ENCODE measurements around the gene CCDC122.

The CCDC122 gene

GRCh38 chr13:43878892-43879754 lies at the start of gene CCDC122:
TSS of gene CCDC122 (minus strand) at chr13:43879740. CDS start at chr13:43869376, 10,364 bp downstream.
- TF ChIP-seq, protein P1, sequence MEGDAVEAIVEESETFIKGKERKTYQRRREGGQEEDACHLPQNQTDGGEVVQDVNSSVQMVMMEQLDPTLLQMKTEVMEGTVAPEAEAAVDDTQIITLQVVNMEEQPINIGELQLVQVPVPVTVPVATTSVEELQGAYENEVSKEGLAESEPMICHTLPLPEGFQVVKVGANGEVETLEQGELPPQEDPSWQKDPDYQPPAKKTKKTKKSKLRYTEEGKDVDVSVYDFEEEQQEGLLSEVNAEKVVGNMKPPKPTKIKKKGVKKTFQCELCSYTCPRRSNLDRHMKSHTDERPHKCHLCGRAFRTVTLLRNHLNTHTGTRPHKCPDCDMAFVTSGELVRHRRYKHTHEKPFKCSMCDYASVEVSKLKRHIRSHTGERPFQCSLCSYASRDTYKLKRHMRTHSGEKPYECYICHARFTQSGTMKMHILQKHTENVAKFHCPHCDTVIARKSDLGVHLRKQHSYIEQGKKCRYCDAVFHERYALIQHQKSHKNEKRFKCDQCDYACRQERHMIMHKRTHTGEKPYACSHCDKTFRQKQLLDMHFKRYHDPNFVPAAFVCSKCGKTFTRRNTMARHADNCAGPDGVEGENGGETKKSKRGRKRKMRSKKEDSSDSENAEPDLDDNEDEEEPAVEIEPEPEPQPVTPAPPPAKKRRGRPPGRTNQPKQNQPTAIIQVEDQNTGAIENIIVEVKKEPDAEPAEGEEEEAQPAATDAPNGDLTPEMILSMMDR (IDR thresholded peaks at IDR 0.05; ENCODE audit: low read depth, low read length) = no peak

GRCh38 chr13:43924549-43925245 lies 45.2 kb upstream of the CCDC122 start:
- TF ChIP-seq, protein P1 (IDR thresholded peaks at IDR 0.05; ENCODE audit: low read depth, low read length) = no peak
- DNase-seq (ENCODE audit: extremely low read depth, low read depth) = no peak

More at GRCh38 chr13:43878892-43879754, at the start of gene CCDC122:
- peak; percentile 58 for DNase-seq (ENCODE audit: extremely low read depth, low read depth)

DNA sequence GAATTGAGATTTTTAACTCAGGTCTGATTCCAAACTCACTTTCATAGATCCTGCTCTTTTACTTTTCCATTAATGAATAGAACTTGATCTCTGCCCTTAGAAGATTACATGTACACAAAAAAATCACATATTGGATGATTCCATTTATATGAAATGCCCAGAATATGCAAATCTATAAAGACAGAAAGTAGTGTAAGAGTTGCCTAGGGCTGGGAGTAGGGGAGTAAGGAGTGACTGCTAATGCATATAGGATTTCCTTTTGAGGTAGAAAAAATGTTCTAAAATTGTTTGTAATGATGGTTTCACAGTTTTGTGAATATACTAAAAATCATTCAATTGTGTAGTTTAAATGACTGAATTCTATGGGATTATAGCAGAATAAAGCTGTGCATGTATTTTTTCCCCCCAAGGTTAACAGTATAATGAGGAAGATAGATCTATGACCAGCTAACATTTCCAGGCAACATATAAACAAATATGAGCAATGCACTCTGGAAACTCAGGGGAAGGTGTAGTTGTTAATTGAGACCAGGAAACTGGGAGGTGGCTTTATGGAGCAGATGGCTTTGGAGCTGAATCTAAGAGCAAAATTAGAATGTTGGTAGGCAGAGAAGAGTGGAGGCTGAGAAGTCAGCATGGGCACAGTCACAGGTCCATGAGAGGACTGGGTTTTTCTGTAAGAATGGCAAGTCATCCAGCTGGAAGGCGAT lies 41.6 kb upstream of the CCDC122 start:
- DNase-seq (ENCODE audit: extremely low read depth, low read depth) = no peak

GRCh38 chr13:43918636-43919035 lies 39.1 kb upstream of the CCDC122 start:
- no peak for DNase-seq (ENCODE audit: extremely low read depth, low read depth)

More for the DNA sequence above, 41.6 kb upstream of the CCDC122 start:
- TF ChIP-seq, protein P1 (IDR thresholded peaks at IDR 0.05; ENCODE audit: low read depth, low read length) = no peak

DNA sequence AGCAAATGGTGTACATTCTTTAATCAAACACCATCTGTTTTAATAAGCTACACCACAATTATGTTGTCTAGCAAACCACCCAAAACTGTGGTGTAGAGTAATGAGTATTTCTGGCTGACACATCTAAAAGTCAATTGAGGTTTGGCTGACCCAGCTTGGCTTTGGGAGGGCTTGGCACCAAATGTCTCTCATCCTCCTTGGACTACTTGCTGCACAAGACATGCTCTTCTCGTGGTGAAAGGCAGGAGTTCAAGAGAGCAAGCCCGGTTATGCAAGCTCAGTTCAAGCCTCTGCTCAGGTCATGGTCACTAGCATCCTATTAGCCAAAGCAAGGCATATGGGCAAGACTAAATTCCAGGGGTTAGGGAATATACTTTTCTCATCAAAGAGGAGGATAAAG lies 37.3 kb upstream of the CCDC122 start:
- TF ChIP-seq, protein P1 (IDR thresholded peaks at IDR 0.05; ENCODE audit: low read depth, low read length) = no peak
- DNase-seq (ENCODE audit: extremely low read depth, low read depth) = no peak

More at GRCh38 chr13:43918636-43919035, 39.1 kb upstream of the CCDC122 start:
- TF ChIP-seq, protein P1 (IDR thresholded peaks at IDR 0.05; ENCODE audit: low read depth, low read length) = no peak

DNA sequence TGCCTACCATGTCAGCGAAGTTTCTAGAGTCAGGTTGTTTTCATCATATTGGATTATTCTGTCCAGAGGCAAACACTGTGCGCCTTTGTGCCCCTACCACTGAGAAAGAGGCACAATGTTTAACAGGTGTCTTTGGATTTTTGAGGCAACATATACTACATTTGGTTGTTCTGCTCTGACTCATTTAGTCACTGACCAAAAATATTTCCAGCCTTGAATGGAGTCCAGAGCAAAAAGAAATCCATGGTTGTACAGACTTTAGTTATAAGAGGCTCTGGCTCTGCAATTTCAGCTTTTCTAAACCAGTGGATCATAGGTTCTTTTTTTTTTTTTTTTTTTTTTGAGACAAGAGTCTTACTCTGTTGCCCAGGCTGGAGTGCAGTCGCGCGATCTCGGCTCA lies 35.9 kb upstream of the CCDC122 start:
- TF ChIP-seq, protein P1 (IDR thresholded peaks at IDR 0.05; ENCODE audit: low read depth, low read length) = no peak
- no peak for DNase-seq (ENCODE audit: extremely low read depth, low read depth)
